ENCODE measurements around the gene NCOA4.
"Not testable (repeated sequence)": the region's sequence is repeated elsewhere in the genome, so short reads cannot be mapped to it uniquely, and the experiment has no call there.

Gene NCOA4

GRCh38 chr10:46030091-46030937, at the start of gene NCOA4:
Gene NCOA4 (minus strand): TSS chr10:46030623. CDS start chr10:46016680, 13,943 bp downstream.
- DNase-seq = peak; percentile 100

- DNase-seq = peak; percentile 94 to 95
Observed at GRCh38 chr10:46079831-46080585, 49.6 kb upstream of the NCOA4 start.

- peak; percentile 27 to 52 for DNase-seq
Observed at GRCh38 chr10:46077731-46078413, 47.4 kb upstream of the NCOA4 start.

DNA sequence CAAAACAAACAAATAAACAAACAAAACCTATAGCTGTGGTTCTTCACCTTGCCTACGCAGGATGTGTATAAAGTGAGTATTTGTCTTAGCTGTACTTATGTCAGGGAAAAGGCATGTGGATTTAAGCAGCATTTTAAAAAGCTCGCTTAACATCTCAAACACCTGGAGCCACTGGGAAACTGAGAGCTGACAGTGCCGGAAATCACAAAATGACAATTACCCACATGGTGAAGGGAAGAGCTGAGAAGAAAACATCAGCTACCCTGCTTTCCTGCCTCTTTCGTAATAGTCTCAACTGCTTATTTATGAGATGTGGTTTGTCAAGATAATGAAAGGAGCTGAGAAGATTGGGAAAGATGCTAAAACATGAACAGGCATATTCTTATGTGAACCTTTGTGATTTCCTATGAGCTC, 46.7 kb upstream of the NCOA4 start:
- DNase-seq = peak; percentile 89 to 92

DNA sequence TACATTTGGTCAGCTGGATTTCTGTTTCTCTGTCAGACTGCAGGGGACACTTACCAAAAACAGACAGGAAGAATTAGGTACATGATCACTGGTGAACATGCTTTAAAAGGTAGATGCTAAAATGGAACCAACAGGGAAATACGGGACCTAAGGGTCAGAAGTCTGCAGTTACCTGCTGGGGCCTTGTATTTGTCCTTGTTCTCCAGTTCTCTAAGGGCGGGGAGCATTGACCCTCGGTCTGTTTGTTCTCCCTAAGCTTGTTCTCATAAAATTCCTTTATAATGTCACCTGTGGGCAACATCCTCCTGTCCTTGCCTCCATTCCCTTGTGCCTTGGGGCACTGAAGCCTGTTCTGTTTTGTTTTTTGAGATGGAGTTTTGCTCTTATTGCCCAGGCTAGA, 45.4 kb upstream of the NCOA4 start:
- DNase-seq = no peak

DNA sequence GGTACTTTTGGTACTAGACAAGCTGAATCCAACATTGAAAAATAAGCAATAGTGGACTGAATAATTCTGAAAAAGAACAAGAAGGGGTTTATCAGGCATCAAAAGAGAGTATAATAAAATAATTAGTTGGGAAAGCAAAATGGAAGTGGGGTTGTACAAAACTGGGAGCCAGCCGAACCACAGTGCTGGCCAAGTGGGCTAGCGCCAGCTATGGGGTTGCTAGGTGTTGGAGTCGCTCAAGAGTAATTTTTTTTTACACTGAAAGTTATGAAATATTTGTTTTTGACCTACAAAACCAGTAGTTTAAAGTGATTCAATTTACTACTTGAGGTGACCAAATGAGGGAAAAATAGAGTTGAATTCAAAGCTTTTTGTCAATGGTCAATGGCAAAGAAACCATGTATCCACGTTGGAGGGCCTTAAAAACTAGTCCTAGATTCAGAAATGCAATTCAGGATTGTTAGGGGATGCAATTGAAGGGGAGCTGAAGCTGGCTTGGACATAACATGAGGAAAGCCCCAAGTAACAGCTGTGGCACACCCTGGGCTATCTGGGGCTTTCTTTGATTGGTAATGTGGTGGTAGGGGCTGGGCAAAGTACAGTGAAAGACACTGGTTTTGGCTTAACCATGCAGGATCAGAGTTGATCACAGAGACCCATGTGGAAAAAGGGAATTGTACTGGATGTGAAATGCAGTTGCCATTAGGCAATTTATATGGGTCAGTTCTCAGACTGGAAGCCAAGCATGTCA, 43.9 kb upstream of the NCOA4 start:
- DNase-seq = no peak

DNA sequence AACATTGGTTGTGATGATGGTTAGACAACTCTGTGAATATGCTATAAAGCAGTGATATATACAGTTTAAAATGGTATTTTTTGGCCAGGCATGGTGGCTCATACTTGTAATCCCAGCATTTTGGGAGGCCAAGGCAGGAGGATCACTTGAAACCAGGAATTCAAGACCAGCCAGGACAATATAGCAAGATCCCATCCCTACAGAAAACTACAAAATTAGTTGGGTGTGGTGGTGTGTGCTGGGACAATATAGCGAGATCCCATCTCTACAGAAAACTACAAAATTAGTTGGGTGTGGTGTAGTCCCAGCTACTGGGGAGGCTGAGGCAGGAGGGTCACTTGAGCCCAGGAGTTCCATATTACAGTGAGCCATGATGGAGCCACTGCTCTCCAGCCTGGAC, 43.1 kb upstream of the NCOA4 start:
- no peak for DNase-seq

- no peak for DNase-seq
Observed at GRCh38 chr10:46070749-46071148, 40.3 kb upstream of the NCOA4 start.

DNA sequence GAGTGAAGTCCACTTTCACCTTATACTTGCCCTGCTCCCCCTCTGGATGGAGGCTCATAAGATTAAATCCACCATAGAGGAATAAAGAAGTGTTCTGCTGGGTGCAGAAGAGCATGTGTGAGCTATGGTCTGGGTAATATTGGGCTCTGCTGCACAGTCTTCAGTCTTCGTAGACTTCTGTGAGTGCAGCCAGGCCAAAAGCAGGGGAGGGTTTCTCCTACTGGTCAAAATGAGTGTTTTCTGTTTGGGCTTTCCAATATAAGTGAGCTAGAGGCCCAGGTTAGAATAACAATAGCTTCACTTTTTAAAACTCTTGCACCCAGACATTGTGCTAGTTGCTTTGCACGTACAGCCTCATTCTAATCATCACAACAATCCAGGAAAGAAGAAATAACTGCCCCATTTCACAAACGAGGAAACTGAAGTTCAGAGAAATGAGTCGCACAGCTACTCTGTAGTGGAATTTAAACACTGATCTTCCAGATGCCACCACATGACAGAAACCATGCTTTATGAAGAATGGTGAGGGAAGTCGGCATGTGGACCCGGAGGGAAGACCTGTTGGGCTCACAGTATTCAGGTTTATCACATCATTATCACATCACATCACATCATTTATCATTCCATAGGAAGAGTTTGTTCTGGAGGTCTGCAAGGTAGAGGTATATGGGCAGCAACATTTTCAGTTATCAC, 39.5 kb upstream of the NCOA4 start:
- DNase-seq = no peak

DNA sequence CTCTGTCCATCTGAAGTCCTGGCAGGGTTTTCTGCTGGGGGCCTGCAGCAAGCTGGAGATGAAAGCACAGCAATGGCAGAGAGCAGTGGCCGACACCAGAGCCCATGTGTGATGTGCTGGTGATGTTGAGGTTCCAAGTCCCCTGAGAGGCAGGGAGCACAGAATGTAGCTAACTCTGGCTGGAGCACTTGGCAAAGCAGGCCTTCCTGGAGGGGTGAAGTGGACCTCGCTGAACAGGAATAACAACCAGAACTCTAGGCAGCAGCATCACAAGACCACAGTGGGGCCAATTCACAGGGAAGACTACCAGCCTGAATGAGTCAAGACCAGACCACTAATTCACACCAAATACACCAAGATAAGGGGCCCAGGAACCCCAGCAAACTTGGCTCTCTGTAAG, 38.5 kb upstream of the NCOA4 start:
- DNase-seq = no peak

GRCh38 chr10:46068117-46068516, 37.7 kb upstream of the NCOA4 start:
- no peak for DNase-seq

DNA sequence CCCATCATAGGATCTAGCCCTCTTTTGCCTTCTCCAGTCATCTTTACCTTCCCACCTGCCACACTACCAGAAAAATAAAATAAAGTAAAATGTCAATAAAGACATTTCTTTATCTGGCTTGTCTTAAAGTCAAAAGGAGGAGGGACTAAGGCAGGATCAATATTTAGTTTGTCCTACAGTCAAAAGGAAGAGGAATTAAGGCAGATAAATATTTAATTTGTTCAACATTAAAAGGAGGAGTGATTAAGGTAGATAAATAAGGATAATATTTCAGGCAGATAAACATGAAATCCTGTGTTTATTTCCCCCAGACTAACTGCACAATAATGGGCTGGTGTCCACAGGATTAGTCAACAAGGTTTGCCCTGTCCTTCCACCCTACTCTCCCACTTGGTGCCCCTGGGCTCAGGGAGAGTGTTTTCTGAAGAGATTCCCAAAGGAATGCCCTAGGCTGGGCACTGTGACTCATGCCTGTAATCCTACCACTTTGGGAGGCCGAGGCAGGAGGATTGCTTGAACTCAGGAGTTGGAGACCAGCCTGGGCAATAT, 33.9 kb upstream of the NCOA4 start:
- DNase-seq = no peak

GRCh38 chr10:46062723-46063428, 32.5 kb upstream of the NCOA4 start:
- no peak for DNase-seq

DNA sequence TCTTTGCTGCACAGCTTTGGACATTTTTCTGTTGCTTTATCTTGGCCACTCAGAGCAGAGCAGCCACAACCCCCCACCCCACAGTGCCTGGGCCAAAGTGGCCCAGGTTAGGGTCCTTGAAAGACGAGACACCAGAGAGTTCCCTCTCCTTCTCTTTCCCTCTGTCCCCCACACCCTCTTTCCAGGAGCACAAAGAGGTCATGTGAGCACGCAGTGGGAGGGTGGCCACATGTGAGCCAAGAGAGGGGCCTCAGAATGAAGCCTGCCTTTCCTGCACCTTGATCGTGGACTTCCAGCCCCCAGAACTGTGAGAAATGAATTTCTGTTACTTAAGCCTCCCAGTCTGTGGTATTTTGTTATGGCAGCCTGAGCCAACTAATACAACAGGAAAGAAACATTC, 30.3 kb upstream of the NCOA4 start:
- DNase-seq = no peak

DNA sequence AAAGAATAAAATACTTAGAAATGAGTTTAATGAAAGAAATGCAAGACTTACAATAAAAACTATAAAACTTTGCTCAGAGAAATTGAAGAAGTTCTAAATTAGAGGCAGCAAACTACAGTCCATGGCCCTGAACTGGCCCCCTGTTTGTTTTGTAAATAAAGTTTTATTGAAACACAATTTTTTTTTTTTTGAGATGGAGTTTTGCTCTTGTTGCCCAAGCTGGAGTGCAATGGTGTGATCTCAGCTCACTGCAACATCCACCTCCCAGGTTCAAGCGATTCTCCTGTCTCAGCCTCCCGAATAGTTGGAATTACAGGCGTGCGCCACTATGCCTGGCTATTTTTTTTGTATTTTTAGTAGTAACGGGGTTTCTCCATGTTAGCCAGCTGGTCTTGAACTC, 27.5 kb upstream of the NCOA4 start:
- not testable (repeated sequence) for DNase-seq

- no peak for DNase-seq
Observed at GRCh38 chr10:46057038-46057437, 26.6 kb upstream of the NCOA4 start.

DNA sequence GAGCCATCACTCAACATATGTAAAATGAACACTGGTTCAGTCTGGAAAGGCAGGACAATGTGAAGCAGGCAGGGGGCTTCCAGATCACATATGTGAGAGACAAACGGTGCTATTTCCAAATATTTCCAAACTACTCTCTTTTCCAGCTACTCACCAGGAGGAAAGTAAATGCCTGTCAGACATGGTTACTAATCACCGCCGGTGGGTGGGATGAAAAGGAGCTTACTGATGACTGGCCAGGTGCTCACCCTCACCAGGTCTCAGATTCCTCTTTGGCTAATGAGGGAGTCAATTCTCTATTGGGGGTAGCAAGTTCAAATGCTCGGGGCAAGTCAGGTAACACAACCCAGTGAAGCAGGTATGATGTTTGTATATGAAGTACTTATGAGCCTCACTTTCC, 25.3 kb upstream of the NCOA4 start:
- DNase-seq = no peak

- no peak for DNase-seq
Observed at GRCh38 chr10:46053534-46054434, 23.4 kb upstream of the NCOA4 start.

GRCh38 chr10:46052791-46053375, 22.5 kb upstream of the NCOA4 start:
- DNase-seq = no peak

Measured in Kasumi-1 (cell line).